Ishikawa (cell line): Measurements from ENCODE around the gene CDC42EP3.

Experiments
- CEBPB ChIP-seq: IDR thresholded peaks from 2 replicates; pipeline ENCODE4 v1.6.1; 2012
- CREB1 ChIP-seq: IDR thresholded peaks from 2 replicates; pipeline ENCODE4 v1.6.1; 2012; ENCODE audit warnings: low read depth
- EGR1 ChIP-seq: IDR thresholded peaks from 2 replicates; pipeline ENCODE4 v1.6.1; 2012
- EP300 ChIP-seq: IDR thresholded peaks from 2 replicates; pipeline ENCODE4 v1.6.1; 2012; ENCODE audit warnings: borderline replicate concordance
- FOXM1 ChIP-seq: IDR thresholded peaks from 2 replicates; pipeline ENCODE4 v1.6.1; 2012; ENCODE audit warnings: low read depth, borderline replicate concordance
- NFIC ChIP-seq: IDR thresholded peaks from 2 replicates; pipeline ENCODE4 v1.6.1; 2012
- RAD21 ChIP-seq: IDR thresholded peaks from 2 replicates; pipeline ENCODE4 v1.6.1; 2012; ENCODE audit warnings: low read depth
- TAF1 ChIP-seq: IDR thresholded peaks from 2 replicates; pipeline ENCODE4 v1.6.1; 2012; ENCODE audit warnings: low read depth, mild to moderate bottlenecking
- TCF12 ChIP-seq: IDR thresholded peaks from 2 replicates; pipeline ENCODE4 v1.6.1; 2012; ENCODE audit warnings: low read depth
- TEAD4 ChIP-seq: IDR thresholded peaks from 2 replicates; pipeline ENCODE4 v1.6.1; 2012
- YY1 ChIP-seq: IDR thresholded peaks from 2 replicates; pipeline ENCODE4 v1.6.1; 2012; ENCODE audit warnings: low read depth
- ZBTB7A ChIP-seq: IDR thresholded peaks from 2 replicates; pipeline ENCODE4 v1.6.1; 2012; ENCODE audit warnings: low read depth
- TF ChIP-seq, protein P1 (sequence below): IDR thresholded peaks from 2 replicates; pipeline ENCODE4 v1.6.1; 2012; ENCODE audit warnings: low read depth, mild to moderate bottlenecking
- TF ChIP-seq, protein P2 (sequence below): IDR thresholded peaks from 2 replicates; pipeline ENCODE4 v1.6.1; 2012
- TF ChIP-seq, protein P3 (sequence below): IDR thresholded peaks from 2 replicates; pipeline ENCODE4 v1.6.1; 2012

Gene CDC42EP3

DNA sequence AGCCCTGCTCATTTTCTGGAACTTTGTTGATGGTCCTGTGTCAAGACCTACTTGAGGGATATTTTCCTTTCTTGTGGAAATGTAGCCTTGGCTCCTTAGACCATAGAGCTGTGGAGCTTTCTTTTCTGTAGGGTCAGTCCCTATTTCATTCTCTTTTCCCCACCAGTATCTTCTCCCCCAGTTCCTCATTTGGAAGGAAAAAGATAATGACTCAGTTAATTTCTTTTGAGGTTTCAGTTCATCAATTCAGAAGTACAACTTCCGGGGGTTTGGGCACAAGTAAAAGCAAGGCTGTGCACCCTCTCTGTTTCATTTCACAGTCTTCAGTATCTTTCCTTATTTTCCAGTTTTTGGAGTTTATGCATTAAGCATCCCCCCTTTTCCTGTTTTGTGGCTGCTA, 70.7 kb downstream of the CDC42EP3 start:
- TF ChIP-seq EGR1 (no peak), TAF1 (no peak), CREB1 (no peak), TEAD4 (no peak), FOXM1 (no peak), RAD21 (no peak), TCF12 (no peak), CEBPB (no peak), YY1 (no peak), ZBTB7A (no peak), EP300 (no peak), NFIC (no peak)
- TF ChIP-seq, protein P1, sequence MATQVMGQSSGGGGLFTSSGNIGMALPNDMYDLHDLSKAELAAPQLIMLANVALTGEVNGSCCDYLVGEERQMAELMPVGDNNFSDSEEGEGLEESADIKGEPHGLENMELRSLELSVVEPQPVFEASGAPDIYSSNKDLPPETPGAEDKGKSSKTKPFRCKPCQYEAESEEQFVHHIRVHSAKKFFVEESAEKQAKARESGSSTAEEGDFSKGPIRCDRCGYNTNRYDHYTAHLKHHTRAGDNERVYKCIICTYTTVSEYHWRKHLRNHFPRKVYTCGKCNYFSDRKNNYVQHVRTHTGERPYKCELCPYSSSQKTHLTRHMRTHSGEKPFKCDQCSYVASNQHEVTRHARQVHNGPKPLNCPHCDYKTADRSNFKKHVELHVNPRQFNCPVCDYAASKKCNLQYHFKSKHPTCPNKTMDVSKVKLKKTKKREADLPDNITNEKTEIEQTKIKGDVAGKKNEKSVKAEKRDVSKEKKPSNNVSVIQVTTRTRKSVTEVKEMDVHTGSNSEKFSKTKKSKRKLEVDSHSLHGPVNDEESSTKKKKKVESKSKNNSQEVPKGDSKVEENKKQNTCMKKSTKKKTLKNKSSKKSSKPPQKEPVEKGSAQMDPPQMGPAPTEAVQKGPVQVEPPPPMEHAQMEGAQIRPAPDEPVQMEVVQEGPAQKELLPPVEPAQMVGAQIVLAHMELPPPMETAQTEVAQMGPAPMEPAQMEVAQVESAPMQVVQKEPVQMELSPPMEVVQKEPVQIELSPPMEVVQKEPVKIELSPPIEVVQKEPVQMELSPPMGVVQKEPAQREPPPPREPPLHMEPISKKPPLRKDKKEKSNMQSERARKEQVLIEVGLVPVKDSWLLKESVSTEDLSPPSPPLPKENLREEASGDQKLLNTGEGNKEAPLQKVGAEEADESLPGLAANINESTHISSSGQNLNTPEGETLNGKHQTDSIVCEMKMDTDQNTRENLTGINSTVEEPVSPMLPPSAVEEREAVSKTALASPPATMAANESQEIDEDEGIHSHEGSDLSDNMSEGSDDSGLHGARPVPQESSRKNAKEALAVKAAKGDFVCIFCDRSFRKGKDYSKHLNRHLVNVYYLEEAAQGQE, result no peak
- TF ChIP-seq, protein P2, sequence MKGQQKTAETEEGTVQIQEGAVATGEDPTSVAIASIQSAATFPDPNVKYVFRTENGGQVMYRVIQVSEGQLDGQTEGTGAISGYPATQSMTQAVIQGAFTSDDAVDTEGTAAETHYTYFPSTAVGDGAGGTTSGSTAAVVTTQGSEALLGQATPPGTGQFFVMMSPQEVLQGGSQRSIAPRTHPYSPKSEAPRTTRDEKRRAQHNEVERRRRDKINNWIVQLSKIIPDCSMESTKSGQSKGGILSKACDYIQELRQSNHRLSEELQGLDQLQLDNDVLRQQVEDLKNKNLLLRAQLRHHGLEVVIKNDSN, result no peak
- TF ChIP-seq, protein P3, sequence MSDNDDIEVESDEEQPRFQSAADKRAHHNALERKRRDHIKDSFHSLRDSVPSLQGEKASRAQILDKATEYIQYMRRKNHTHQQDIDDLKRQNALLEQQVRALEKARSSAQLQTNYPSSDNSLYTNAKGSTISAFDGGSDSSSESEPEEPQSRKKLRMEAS, result no peak

DNA sequence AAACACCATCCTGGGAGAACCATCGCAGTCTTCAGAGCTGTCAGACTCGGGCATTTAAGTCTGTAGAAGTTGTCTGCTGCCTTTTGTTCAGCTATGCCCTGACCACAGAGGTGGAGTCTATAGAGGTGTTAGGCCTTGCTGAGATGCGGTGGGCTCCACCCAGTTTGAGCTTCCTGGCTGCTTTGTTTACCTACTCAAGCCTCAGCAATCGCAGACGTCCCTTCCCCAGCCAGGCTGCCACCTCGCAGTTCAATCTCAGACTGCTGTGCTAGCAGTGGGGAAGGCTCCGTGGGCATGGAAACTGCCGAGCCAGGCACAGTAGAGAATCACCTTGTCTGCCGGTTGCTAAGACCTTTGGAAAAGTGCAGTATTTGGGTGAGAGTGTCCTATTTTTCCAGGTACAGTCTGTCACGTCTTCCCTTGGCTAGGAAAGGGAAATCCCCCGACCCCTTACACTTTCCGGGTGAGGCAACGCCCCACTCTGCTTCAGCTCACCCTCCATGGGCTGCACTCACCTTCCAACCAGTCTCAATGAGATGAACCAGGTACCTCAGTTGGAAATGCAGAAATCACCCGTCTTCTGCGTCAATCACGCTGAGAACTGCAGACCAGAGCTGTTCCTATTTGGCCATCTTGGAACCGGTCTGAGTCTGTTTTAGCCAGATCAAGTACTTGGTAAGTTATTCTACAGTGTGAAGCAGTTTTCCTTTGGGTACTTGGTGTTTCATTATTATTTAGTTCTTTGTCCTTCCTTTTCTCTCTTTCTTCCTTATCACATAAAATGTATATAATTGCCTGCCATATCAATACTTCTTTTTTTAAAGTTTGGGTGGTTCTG, 71.5 kb downstream of the CDC42EP3 start:
- TF ChIP-seq, protein P1, result no peak
- no peak for TF ChIP-seq TAF1
- TF ChIP-seq CEBPB, result no peak
- no peak for TF ChIP-seq FOXM1
- no peak for TF ChIP-seq EGR1
- no peak for TF ChIP-seq TEAD4
- no peak for TF ChIP-seq CREB1
- TF ChIP-seq ZBTB7A, result no peak
- no peak for TF ChIP-seq NFIC
- no peak for TF ChIP-seq EP300
- TF ChIP-seq, protein P3, result no peak
- no peak for TF ChIP-seq TCF12
- no peak for TF ChIP-seq RAD21
- TF ChIP-seq YY1, result no peak
- TF ChIP-seq, protein P2, result no peak

DNA sequence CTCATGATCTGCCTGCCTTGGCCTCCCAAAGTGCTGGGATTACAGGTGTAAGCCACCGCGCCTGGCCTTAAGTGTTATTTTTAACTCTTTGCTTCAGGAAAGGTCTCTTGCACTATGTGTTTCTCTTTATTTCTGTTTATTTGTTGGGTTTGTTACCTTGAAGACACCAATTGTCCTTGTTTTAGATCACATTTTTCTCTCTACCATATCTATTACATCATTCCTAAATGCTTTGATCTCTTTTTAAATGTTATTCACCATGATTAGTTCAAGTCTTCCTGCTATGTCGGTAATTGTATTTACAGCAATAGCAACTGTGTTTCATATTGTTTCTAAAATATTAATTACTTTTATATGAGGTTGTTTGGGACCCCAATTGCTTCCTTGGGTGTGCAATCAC, 77.7 kb downstream of the CDC42EP3 start:
- TF ChIP-seq RAD21 (no peak), CEBPB (no peak), EGR1 (no peak), TAF1 (no peak), YY1 (no peak), FOXM1 (no peak)
- TF ChIP-seq, protein P3, result no peak

DNA sequence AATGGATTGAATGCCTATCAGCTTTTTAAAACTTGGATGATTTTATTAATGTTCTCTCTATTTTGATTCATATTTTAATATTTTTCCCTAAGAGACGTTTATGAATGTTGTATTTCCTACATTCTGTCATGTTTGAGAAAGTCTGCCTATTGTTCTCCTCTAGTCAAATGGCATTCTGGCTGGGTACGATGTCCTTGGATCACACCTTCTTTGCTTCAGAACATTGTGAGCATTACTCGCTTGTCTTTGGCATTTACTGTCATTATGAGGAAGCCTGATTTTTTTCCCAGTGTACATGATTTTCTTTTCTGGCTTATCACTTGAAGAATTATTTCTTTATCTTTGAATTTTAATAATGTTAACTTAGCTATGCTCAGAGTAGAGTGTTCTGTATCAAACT, 78.4 kb downstream of the CDC42EP3 start:
- TF ChIP-seq TCF12 (no peak), CREB1 (no peak), TEAD4 (no peak), ZBTB7A (no peak), FOXM1 (no peak), CEBPB (no peak), EP300 (no peak), EGR1 (no peak), NFIC (no peak)
- TF ChIP-seq, protein P1, result no peak
- TF ChIP-seq, protein P2, result no peak
